HG02870 (cell line): ENCODE data around the gene PLB1.

Experiments used
- ATAC-seq: cut with Tn5 transposase; IDR thresholded peaks from one replicate; pipeline ENCODE4 v1.9.1; 2021; ENCODE audit warnings: mild to moderate bottlenecking, moderate library complexity; ENCODE audit not compliant: unreplicated experiment

Gene PLB1

GRCh38 chr2:28558918-28559317, 63.1 kb downstream of the PLB1 start:
- no peak for ATAC-seq

- no peak for ATAC-seq
Measured at GRCh38 chr2:28563869-28564268, 68.0 kb downstream of the PLB1 start.

- ATAC-seq = no peak
Measured at GRCh38 chr2:28564346-28564745, 68.5 kb downstream of the PLB1 start.

- no peak for ATAC-seq
Measured at GRCh38 chr2:28565033-28565432, 69.2 kb downstream of the PLB1 start.

- ATAC-seq = no peak
Measured at GRCh38 chr2:28565720-28566295, 69.9 kb downstream of the PLB1 start.

- peak; percentile 89 for ATAC-seq
Measured at GRCh38 chr2:28566521-28567041, 70.7 kb downstream of the PLB1 start.

GRCh38 chr2:28567061-28567471, 71.2 kb downstream of the PLB1 start:
- no peak for ATAC-seq

- ATAC-seq = no peak
Measured at GRCh38 chr2:28568036-28568435, 72.2 kb downstream of the PLB1 start.

GRCh38 chr2:28568533-28568932, 72.7 kb downstream of the PLB1 start:
- no peak for ATAC-seq

GRCh38 chr2:28570431-28570830, 74.6 kb downstream of the PLB1 start:
- no peak for ATAC-seq

- ATAC-seq = no peak
Measured at GRCh38 chr2:28576714-28577113, 80.9 kb downstream of the PLB1 start.

- ATAC-seq = no peak
Measured at GRCh38 chr2:28577791-28578680, 82.2 kb downstream of the PLB1 start.

- ATAC-seq = no peak
Measured at GRCh38 chr2:28578774-28579173, 82.9 kb downstream of the PLB1 start.

GRCh38 chr2:28579606-28580005, 83.7 kb downstream of the PLB1 start:
- no peak for ATAC-seq

- no peak for ATAC-seq
Measured at GRCh38 chr2:28580078-28580477, 84.2 kb downstream of the PLB1 start.

GRCh38 chr2:28581312-28581711, 85.5 kb downstream of the PLB1 start:
- no peak for ATAC-seq

- ATAC-seq = no peak
Measured at GRCh38 chr2:28582152-28582551, 86.3 kb downstream of the PLB1 start.

- ATAC-seq = no peak
Measured at GRCh38 chr2:28582595-28582994, 86.7 kb downstream of the PLB1 start.

- no peak for ATAC-seq
Measured at GRCh38 chr2:28583899-28584553, 88.2 kb downstream of the PLB1 start.

- ATAC-seq = no peak
Measured at GRCh38 chr2:28586867-28587266, 91.0 kb downstream of the PLB1 start.

GRCh38 chr2:28587526-28588291, 91.8 kb downstream of the PLB1 start:
- no peak for ATAC-seq
